Hepatocyte (in vitro differentiated cells): ENCODE data around the gene MTFR1L. TPM values are rescaled to one million over a fixed set of nuclear protein-coding genes. Genes with fewer than 3 reads are reported as not detected.

Source experiments
- DNase-seq: peaks from one replicate; pipeline ENCODE4 v3.0.0-alpha.2; 2016; ENCODE audit warnings: low spot score
- H2AFZ ChIP-seq: fragments of 200-600 bp; sonication (generic); 2 replicates; pipeline ENCODE4 v1.6.0; 2016; ENCODE audit warnings: antibody characterized with exemption, mild to moderate bottlenecking
- H3K27ac ChIP-seq: fragments of 200-600 bp; sonication (generic); 2 replicates; pipeline ENCODE4 v1.5.1; 2016; ENCODE audit warnings: mild to moderate bottlenecking
- H3K27me3 ChIP-seq: fragments of 200-600 bp; sonication (generic); 2 replicates; pipeline ENCODE4 v1.6.1; 2016
- H3K36me3 ChIP-seq: fragments of 200-600 bp; sonication (generic); replicated peaks from 2 replicates; pipeline ENCODE4 v1.5.1; 2016; ENCODE audit warnings: low read depth; ENCODE audit not compliant: insufficient read depth
- H3K4me1 ChIP-seq: fragments of 200-600 bp; sonication (generic); 2 replicates; pipeline ENCODE4 v1.5.1; 2016; ENCODE audit warnings: mild to moderate bottlenecking, moderate library complexity; ENCODE audit not compliant: insufficient read depth
- H3K4me2 ChIP-seq: fragments of 200-600 bp; sonication (generic); 2 replicates; pipeline ENCODE4 v1.6.0; 2016
- H3K4me3 ChIP-seq: fragments of 200-600 bp; sonication (generic); 2 replicates; pipeline ENCODE4 v1.5.1; 2016; ENCODE audit warnings: mild to moderate bottlenecking
- H3K79me2 ChIP-seq: fragments of 200-600 bp; sonication (generic); 2 replicates; pipeline ENCODE4 v1.6.0; 2017; ENCODE audit warnings: mild to moderate bottlenecking
- H3K9me2 ChIP-seq: fragments of 200-600 bp; sonication (generic); replicated peaks from 2 replicates; pipeline ENCODE4 v1.6.0; 2017; ENCODE audit warnings: mild to moderate bottlenecking; ENCODE audit not compliant: insufficient read depth
- H3K9me3 ChIP-seq: fragments of 200-600 bp; sonication (generic); 2 replicates; pipeline ENCODE4 v1.5.1; 2016; ENCODE audit warnings: low read depth, mild to moderate bottlenecking
- H4K20me1 ChIP-seq: fragments of 200-600 bp; sonication (generic); 2 replicates; pipeline ENCODE4 v1.6.0; 2016; ENCODE audit warnings: mild to moderate bottlenecking; ENCODE audit not compliant: insufficient read depth, poor library complexity, severe bottlenecking
- CTCF ChIP-seq: fragments of 200-600 bp; sonication (generic); IDR thresholded peaks from 2 replicates; pipeline ENCODE4 v1.5.1; 2016; ENCODE audit warnings: antibody characterized with exemption, mild to moderate bottlenecking; ENCODE audit not compliant: poor library complexity
- EZH2 ChIP-seq: fragments of 200-600 bp; sonication (generic); IDR thresholded peaks from 2 replicates; pipeline ENCODE4 v1.6.1; 2016; ENCODE audit warnings: antibody characterized with exemption, mild to moderate bottlenecking, borderline replicate concordance
- EZH2phosphoT487 ChIP-seq: fragments of 200-600 bp; sonication (generic); IDR thresholded peaks from one replicate; pipeline ENCODE4 v1.6.1; 2018; ENCODE audit warnings: antibody characterized with exemption, mild to moderate bottlenecking, low read depth, moderate library complexity; ENCODE audit not compliant: unreplicated experiment, severe bottlenecking
- WGBS: methylation state at CpG from one replicate; pipeline ENCODE4 v1.1.6; 2016; ENCODE audit warnings: low lambda C conversion rate; ENCODE audit errors: missing lambda C conversion rate; 5-methylcytosine and 5-hydroxymethylcytosine counted together
- polyA plus RNA-seq: library from polyadenylated mRNA; unstranded; fragments of >200 nt; fragmentation: Nextera tagmentation; extraction: Ambion mirVana; gene quantifications from 2 replicates; pipeline ENCODE4 v1.2.1, GENCODE V29; 2016
- total RNA-seq: library from RNA; depleted of rRNA; stranded (reverse); fragments of >200 nt; gene quantifications from 2 replicates; pipeline ENCODE4 v1.2.3, GENCODE V29; 2014

The MTFR1L gene
- total and polyA plus RNA-seq, 2 experiments from 2014 or later, result 62.6 to 103 TPM

GRCh38 chr1:25862785-25863485, 43.2 kb downstream of the MTFR1L start:
- Histone ChIP-seq H3K4me2 (no peak overlapping the region), H3K27me3 (no peaks in the 10 kb centered on the region), H4K20me1 (no peaks in the 10 kb centered on the region), H3K4me1 (peaks cover 30% of the 10 kb centered on the region), H2AFZ (no peak overlapping the region), H3K79me2 (peaks cover 4% of the 10 kb centered on the region), H3K27ac (no peak overlapping the region), H3K36me3 (no peaks in the 10 kb centered on the region), H3K9me2 (no peaks in the 10 kb centered on the region), H3K9me3 (no peaks in the 10 kb centered on the region), H3K4me3 (no peak overlapping the region)
- no peak for DNase-seq
- no peak for TF ChIP-seq EZH2phosphoT487
- TF ChIP-seq CTCF, result no peak
- no peak for TF ChIP-seq EZH2
- 97% methylated on average over 20 of the region's 20 CpGs for WGBS

- H3K9me3 ChIP-seq, result no peaks in the 10 kb centered on the region
- no peak for DNase-seq
- no peaks in the 10 kb centered on the region for H3K36me3 ChIP-seq
- WGBS, result 96% methylated on average over 25 of the region's 25 CpGs
- peaks cover 33% of the 10 kb centered on the region for H3K4me1 ChIP-seq
- no peaks in the 10 kb centered on the region for H3K27me3 ChIP-seq
- H3K79me2 ChIP-seq, result peaks cover 4% of the 10 kb centered on the region
- TF ChIP-seq EZH2phosphoT487, result no peak
- no peak for TF ChIP-seq CTCF
- TF ChIP-seq EZH2, result no peak
- H3K9me2 ChIP-seq, result no peaks in the 10 kb centered on the region
- H2AFZ ChIP-seq, result no peak overlapping the region
- no peak overlapping the region for H3K4me2 ChIP-seq
- no peak overlapping the region for H3K27ac ChIP-seq
- H3K4me3 ChIP-seq, result no peak overlapping the region
- no peaks in the 10 kb centered on the region for H4K20me1 ChIP-seq
These were observed 43.9 kb downstream of the MTFR1L start for GRCh38 chr1:25863486-25864262.

- 100% methylated on average over 3 of the region's 3 CpGs for WGBS
- Histone ChIP-seq H2AFZ (no peak overlapping the region), H3K36me3 (no peaks in the 10 kb centered on the region), H4K20me1 (no peaks in the 10 kb centered on the region), H3K4me2 (no peak overlapping the region), H3K79me2 (peaks cover 4% of the 10 kb centered on the region), H3K4me1 (peaks cover 33% of the 10 kb centered on the region), H3K27me3 (no peaks in the 10 kb centered on the region), H3K9me3 (no peaks in the 10 kb centered on the region), H3K27ac (no peak overlapping the region), H3K9me2 (no peaks in the 10 kb centered on the region), H3K4me3 (no peak overlapping the region)
- DNase-seq, result no peak
- no peak for TF ChIP-seq EZH2phosphoT487
- TF ChIP-seq CTCF, result no peak
- no peak for TF ChIP-seq EZH2
These were observed 44.7 kb downstream of the MTFR1L start for GRCh38 chr1:25864434-25864833.
